Cardiac muscle cell (in vitro differentiated cells and primary cell): ENCODE measurements around the gene MS4A6E. TPM values are rescaled to one million over a fixed set of nuclear protein-coding genes. Genes with fewer than 3 reads are reported as not detected.
"Not testable (repeated sequence)": the region's sequence is repeated elsewhere in the genome, so short reads cannot be mapped to it uniquely, and the experiment has no call there.

Source experiments
- DNase-seq, 2 donors: peaks; one replicate each; pipeline versions ENCODE4 v3.0.0 to v3.0.0-alpha.2; 2010 to 2017; ENCODE audit warnings: low read depth in 1 of 2, low spot score in 1 of 2
- H3K27ac ChIP-seq: fragments of 200-600 bp; sonication (generic); 2 replicates; pipeline ENCODE4 v1.5.1; 2016
- H3K27me3 ChIP-seq: fragments of 200-600 bp; sonication (generic); 2 replicates; pipeline ENCODE4 v1.6.0; 2016; ENCODE audit warnings: control low read depth
- H3K36me3 ChIP-seq: fragments of 200-600 bp; sonication (generic); 2 replicates; pipeline ENCODE4 v1.5.1; 2016; ENCODE audit warnings: control low read depth
- H3K4me1 ChIP-seq: fragments of 200-600 bp; sonication (generic); 2 replicates; pipeline ENCODE4 v1.8.1; 2017; ENCODE audit warnings: low read depth, mild to moderate bottlenecking, mixed run types
- H3K4me3 ChIP-seq: fragments of 200-600 bp; sonication (generic); 2 replicates; pipeline ENCODE4 v1.5.1; 2016; ENCODE audit warnings: mild to moderate bottlenecking
- H3K9me3 ChIP-seq: fragments of 200-600 bp; sonication (generic); 2 replicates; pipeline ENCODE4 v1.5.1; 2017; ENCODE audit warnings: low read depth, mild to moderate bottlenecking, control low read depth
- CTCF ChIP-seq: IDR thresholded peaks from 2 replicates; pipeline ENCODE4 v1.5.1; 2012; ENCODE audit warnings: low read depth, mild to moderate bottlenecking, low read length
- polyA plus RNA-seq: library from polyadenylated mRNA; unstranded; fragments of >200 nt; fragmentation: Nextera tagmentation; extraction: Ambion mirVana; gene quantifications from 2 replicates; pipeline ENCODE4 v1.2.1, GENCODE V29; 2016
- total RNA-seq: library from RNA; depleted of rRNA; stranded (reverse); fragments of >200 nt; gene quantifications from 2 replicates; pipeline ENCODE4 v1.2.3, GENCODE V29; 2016

Gene MS4A6E
- total RNA-seq, result not detected in 2 replicates
- not detected in 2 replicates for polyA plus RNA-seq

DNA sequence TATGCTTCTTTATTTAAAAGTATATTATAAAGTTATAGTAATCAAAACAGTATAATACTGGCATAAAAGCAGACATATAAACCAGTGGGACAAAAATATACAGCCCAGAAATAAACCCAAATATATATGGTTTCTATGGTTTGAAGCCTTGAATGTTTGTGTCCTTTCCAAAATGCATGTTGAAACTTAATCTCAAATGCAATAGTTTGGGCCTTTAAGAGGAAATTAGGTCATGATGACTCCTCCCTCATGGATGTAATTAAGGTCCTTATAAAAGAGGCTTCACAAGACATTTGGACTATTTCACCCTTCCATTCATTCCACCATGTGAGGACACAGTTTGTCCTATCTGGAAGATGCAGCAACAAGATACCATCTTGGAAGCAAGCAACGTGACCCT lies at the start of gene MS4A6E:
MS4A6E (plus strand) TSS at position 301 of the 400 bp plus-strand sequence. CDS start 7,641 bp downstream, outside the sequence.
- no peak for DNase-seq
- H3K4me1 ChIP-seq, result no peaks in the 10 kb centered on the region
- H3K27ac ChIP-seq, result no peak within 1 kb of the TSS
- no peak within 1 kb of the TSS for H3K4me3 ChIP-seq
- no peaks in the 10 kb centered on the region for H3K9me3 ChIP-seq
- H3K27me3 ChIP-seq, result no peaks in the 10 kb centered on the region
- no peak for TF ChIP-seq CTCF
- H3K36me3 ChIP-seq, result no peaks in the 10 kb centered on the region

- H3K27ac ChIP-seq, result no peak within 1 kb of the TSS
- DNase-seq, result no peak
Measured at GRCh38 chr11:60280412-60280811, 46.6 kb upstream of the MS4A6E start, which contains the start of gene MS4A4A. Gene MS4A4A, plus strand, starts transcription at chr11:60280666. Its CDS starts 10 bp downstream, at chr11:60280676.

DNA sequence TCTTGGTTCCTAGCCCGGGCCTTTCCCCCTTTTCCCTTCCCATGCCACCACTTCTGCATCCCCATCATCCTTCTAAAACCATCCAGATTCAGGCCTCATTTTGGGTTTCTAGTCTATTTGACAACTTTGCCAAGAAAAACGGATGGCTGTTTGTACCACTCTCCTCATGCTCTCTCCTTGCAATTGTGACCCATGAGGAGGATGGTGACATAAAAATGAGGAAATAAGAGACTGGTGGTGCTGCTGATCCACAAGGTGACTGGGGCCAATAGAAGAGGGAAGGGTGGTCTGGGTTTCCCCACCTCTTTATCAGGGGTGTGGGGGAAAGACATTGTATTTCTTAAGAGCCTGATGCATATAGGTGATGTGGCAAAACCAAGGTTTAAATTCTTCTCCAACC lies 45.6 kb upstream of the MS4A6E start:
- peaks cover 2% of the 10 kb centered on the region for H3K9me3 ChIP-seq
- TF ChIP-seq CTCF, result no peak
- no peak overlapping the region for H3K4me3 ChIP-seq
- no peak for DNase-seq
- no peaks in the 10 kb centered on the region for H3K4me1 ChIP-seq
- no peaks in the 10 kb centered on the region for H3K27me3 ChIP-seq
- no peak overlapping the region for H3K27ac ChIP-seq
- H3K36me3 ChIP-seq, result no peaks in the 10 kb centered on the region

More at GRCh38 chr11:60280412-60280811, 46.6 kb upstream of the MS4A6E start, which contains the start of gene MS4A4A:
- H3K9me3 ChIP-seq, result peaks cover 2% of the 10 kb centered on the region
- H3K36me3 ChIP-seq, result no peaks in the 10 kb centered on the region
- no peaks in the 10 kb centered on the region for H3K27me3 ChIP-seq
- no peak for TF ChIP-seq CTCF
- no peaks in the 10 kb centered on the region for H3K4me1 ChIP-seq
- no peak within 1 kb of the TSS for H3K4me3 ChIP-seq

GRCh38 chr11:60282286-60282685 lies 44.8 kb upstream of the MS4A6E start:
- Histone ChIP-seq H3K27ac (no peak overlapping the region), H3K9me3 (peaks cover 2% of the 10 kb centered on the region), H3K36me3 (no peaks in the 10 kb centered on the region), H3K27me3 (no peaks in the 10 kb centered on the region), H3K4me1 (no peaks in the 10 kb centered on the region), H3K4me3 (no peak overlapping the region)
- no peak for TF ChIP-seq CTCF
- DNase-seq, result no peak

DNA sequence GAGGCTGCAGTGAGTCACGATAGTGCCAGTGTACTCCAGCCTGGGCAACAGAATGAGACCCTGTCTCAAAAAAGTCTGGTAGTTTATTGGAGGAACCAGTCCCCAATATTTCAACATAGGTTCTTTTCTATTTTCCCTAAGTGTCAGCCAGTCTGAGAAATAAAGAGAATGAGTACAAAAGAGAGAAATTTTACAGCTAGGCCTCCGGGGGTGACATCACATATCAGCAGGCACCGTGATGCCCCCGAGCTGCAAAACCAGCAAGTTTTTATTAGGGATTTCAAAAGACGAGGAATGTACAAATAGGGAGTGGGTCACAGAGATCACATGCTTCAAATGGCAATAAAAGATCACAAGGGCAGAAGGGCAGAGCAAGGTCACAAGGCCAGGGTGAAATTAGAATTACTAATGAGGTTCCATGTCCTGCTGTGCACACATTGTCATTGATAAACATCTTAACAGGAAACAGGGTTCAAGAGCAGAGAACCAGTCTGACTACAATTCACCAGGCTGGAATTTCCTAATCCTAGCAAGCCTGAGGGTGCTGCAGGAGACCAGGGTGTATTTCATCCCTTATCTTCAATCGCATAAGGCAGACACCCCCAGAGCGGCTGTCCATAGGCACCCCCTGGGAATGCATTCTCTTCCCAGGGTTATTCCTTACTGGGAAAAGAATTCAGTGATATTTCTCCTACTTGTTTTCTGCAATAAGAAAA lies 41.5 kb upstream of the MS4A6E start:
- H3K4me3 ChIP-seq, result not testable (repeated sequence)

DNA sequence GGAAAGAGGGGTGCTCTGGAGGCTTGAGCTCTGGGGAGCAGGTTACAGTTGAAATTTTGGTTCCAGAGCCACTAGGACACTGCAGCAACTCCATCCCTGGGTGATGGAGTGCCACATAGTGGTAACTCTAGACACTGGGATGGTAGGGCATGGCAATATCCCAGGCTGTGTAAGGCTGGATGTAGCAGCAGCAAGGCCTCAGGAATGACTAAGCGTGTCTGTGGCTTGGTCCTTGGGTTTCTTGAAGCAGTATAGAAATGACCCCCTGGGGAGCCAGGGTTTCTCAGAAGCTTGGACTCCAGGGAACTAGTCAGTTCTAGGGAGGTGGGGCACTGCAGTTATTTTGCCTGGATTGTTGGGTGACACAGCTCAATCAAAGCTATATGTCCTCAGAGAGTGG lies 38.5 kb upstream of the MS4A6E start:
- peaks cover 2% of the 10 kb centered on the region for H3K9me3 ChIP-seq
- no peaks in the 10 kb centered on the region for H3K4me1 ChIP-seq
- H3K27me3 ChIP-seq, result no peaks in the 10 kb centered on the region
- H3K27ac ChIP-seq, result no peak overlapping the region
- no peaks in the 10 kb centered on the region for H3K36me3 ChIP-seq
- no peak for TF ChIP-seq CTCF
- DNase-seq, result no peak
- H3K4me3 ChIP-seq, result no peak overlapping the region

More for the DNA sequence above, 41.5 kb upstream of the MS4A6E start:
- not testable (repeated sequence) for H3K4me1 ChIP-seq, H3K9me3 ChIP-seq, H3K27ac ChIP-seq, H3K36me3 ChIP-seq, H3K27me3 ChIP-seq, DNase-seq
